Activated naive CD4-positive, alpha-beta T cell treated with anti-CD3 and anti-CD28 coated beads for 36 hours (primary cell): ENCODE data around the gene RIOK1. TPM values are rescaled to one million over a fixed set of nuclear protein-coding genes. Genes with fewer than 3 reads are reported as not detected.
"Not testable (repeated sequence)": the region's sequence is repeated elsewhere in the genome, so short reads cannot be mapped to it uniquely, and the experiment has no call there.

Experiments
- CTCF ChIA-PET: fragments of 350-600 bp; sonication (Branson Sonifier 250); formaldehyde crosslinking; loops from one replicate; lab custom pipeline; 2021; ENCODE audit warnings: antibody characterized with exemption; lab: Charles Lee
- DNase-seq: peaks from one replicate; pipeline ENCODE4 v3.0.0-alpha.2; 2020
- H3K27ac Mint-ChIP-seq: one replicate; pipeline ENCODE4 v1.8.0; 2021; ENCODE audit warnings: mild to moderate bottlenecking, mixed read lengths
- H3K27me3 Mint-ChIP-seq: one replicate; pipeline ENCODE4 v1.8.0; 2021; ENCODE audit warnings: low read depth, mixed read lengths
- H3K36me3 Mint-ChIP-seq: one replicate; pipeline ENCODE4 v1.8.0; 2021; ENCODE audit warnings: low read depth, mixed read lengths
- H3K4me1 Mint-ChIP-seq: one replicate; pipeline ENCODE4 v1.8.0; 2021; ENCODE audit warnings: low read depth, mixed read lengths
- H3K4me3 Mint-ChIP-seq: one replicate; pipeline ENCODE4 v1.8.0; 2021; ENCODE audit warnings: mild to moderate bottlenecking, moderate library complexity, mixed read lengths
- H3K9me3 Mint-ChIP-seq: one replicate; pipeline ENCODE4 v1.8.0; 2021; ENCODE audit warnings: mixed read lengths
- intact Hi-C: fragments of 100-400 bp; cut with micrococcal nuclease; formaldehyde crosslinking; loops from one replicate; pipeline ENCODE4 v1.15.1; 2023
- total RNA-seq, 2 experiments: library from RNA; stranded (reverse); gene quantifications; one replicate each; pipeline ENCODE4 v1.2.3, GENCODE V29; 2021

Gene RIOK1
- 10 to 100 TPM; 33.8 to 38.5 TPM for total RNA-seq

GRCh38 chr6:7389451-7390225, at the start of gene RIOK1, which contains the start of gene CAGE1:
RIOK1 (plus strand) TSS chr6:7389808; CDS start chr6:7390003, 195 bp downstream.
CAGE1 (minus strand) TSS chr6:7389742; CDS start chr6:7387173, 2,569 bp downstream.
- peak within 1 kb of the TSS; percentile 94 for H3K4me3 Mint-ChIP-seq
- peak; percentile 97 for DNase-seq
- H3K27ac Mint-ChIP-seq: peak within 1 kb of the TSS; percentile 97
- peaks cover 40% of the 10 kb centered on the region for H3K4me1 Mint-ChIP-seq
- intact Hi-C loops: loop anchor here (1.0 to 10.0 kb wide), 10 partner anchors 76 to 1045 kb away; partner anchors contain the start of genes BLOC1S5, EEF1E1, RREB1 and SLC35B3
- H3K27me3 Mint-ChIP-seq: no peaks in the 10 kb centered on the region
- peaks cover 25% of the 10 kb centered on the region for H3K36me3 Mint-ChIP-seq
- no peaks in the 10 kb centered on the region for H3K9me3 Mint-ChIP-seq
- CTCF ChIA-PET: interaction anchor here (0.6 to 4.0 kb wide), 5 partner anchors 18 to 226 kb away, joined by 3 to 25 read pairs (median 4); no protein-coding TSS in a partner anchor

- intact Hi-C loops: no loop called here
- CTCF ChIA-PET: no interaction called here
- Mint-ChIP-seq H3K4me3 (no peak overlapping the region), H3K4me1 (no peaks in the 10 kb centered on the region), H3K27ac (no peak overlapping the region), H3K27me3 (peaks cover 17% of the 10 kb centered on the region), H3K36me3 (no peaks in the 10 kb centered on the region), H3K9me3 (no peaks in the 10 kb centered on the region)
- no peak for DNase-seq
Measured at GRCh38 chr6:7341271-7341670, 48.3 kb upstream of the RIOK1 start.

- DNase-seq: no peak
- Mint-ChIP-seq H3K9me3 (no peaks in the 10 kb centered on the region), H3K4me3 (no peak overlapping the region), H3K27ac (no peak overlapping the region), H3K4me1 (no peaks in the 10 kb centered on the region), H3K27me3 (peaks cover 19% of the 10 kb centered on the region), H3K36me3 (no peaks in the 10 kb centered on the region)
- intact Hi-C loops: no loop called here
- CTCF ChIA-PET: no interaction called here
Measured at GRCh38 chr6:7341989-7342742, 47.4 kb upstream of the RIOK1 start.

GRCh38 chr6:7343546-7344475, 45.8 kb upstream of the RIOK1 start:
- Mint-ChIP-seq H3K27ac (no peak overlapping the region), H3K4me3 (no peak overlapping the region), H3K36me3 (no peaks in the 10 kb centered on the region), H3K9me3 (no peaks in the 10 kb centered on the region), H3K4me1 (no peaks in the 10 kb centered on the region), H3K27me3 (peaks cover 23% of the 10 kb centered on the region)
- CTCF ChIA-PET: interaction anchor here (0.7 kb wide), 1 partner anchor 54 kb away, joined by 3 read pairs; no protein-coding TSS in a partner anchor
- intact Hi-C loops: no loop called here
- DNase-seq: no peak

- H3K27ac Mint-ChIP-seq, H3K9me3 Mint-ChIP-seq, intact Hi-C loops, H3K4me1 Mint-ChIP-seq, DNase-seq, H3K4me3 Mint-ChIP-seq, H3K36me3 Mint-ChIP-seq: not testable (repeated sequence)
- CTCF ChIA-PET: interaction anchor here (0.7 kb wide), 2 partner anchors 55 to 70 kb away, joined by 3 read pairs; no protein-coding TSS in a partner anchor
- H3K27me3 Mint-ChIP-seq: peaks cover 29% of the 10 kb centered on the region
Measured at GRCh38 chr6:7344773-7345450, 44.7 kb upstream of the RIOK1 start.

- CTCF ChIA-PET, intact Hi-C loops, H3K4me3 Mint-ChIP-seq, H3K9me3 Mint-ChIP-seq, DNase-seq, H3K27ac Mint-ChIP-seq, H3K4me1 Mint-ChIP-seq, H3K36me3 Mint-ChIP-seq: not testable (repeated sequence)
- peaks cover 26% of the 10 kb centered on the region for H3K27me3 Mint-ChIP-seq
Measured at GRCh38 chr6:7347551-7347997, 42.0 kb upstream of the RIOK1 start.

- H3K4me3 Mint-ChIP-seq, H3K27ac Mint-ChIP-seq, intact Hi-C loops, H3K9me3 Mint-ChIP-seq, H3K4me1 Mint-ChIP-seq, H3K36me3 Mint-ChIP-seq, CTCF ChIA-PET, DNase-seq: not testable (repeated sequence)
- H3K27me3 Mint-ChIP-seq: peaks cover 14% of the 10 kb centered on the region
Measured at GRCh38 chr6:7350591-7350990, 39.0 kb upstream of the RIOK1 start.

- H3K36me3 Mint-ChIP-seq, CTCF ChIA-PET: not testable (repeated sequence)
- H3K27me3 Mint-ChIP-seq: peaks cover 14% of the 10 kb centered on the region
Measured at GRCh38 chr6:7351916-7352315, 37.7 kb upstream of the RIOK1 start.

GRCh38 chr6:7367408-7367807, 22.2 kb upstream of the RIOK1 start:
- Mint-ChIP-seq H3K4me3 (no peak overlapping the region), H3K4me1 (no peaks in the 10 kb centered on the region), H3K27me3 (peaks cover 2% of the 10 kb centered on the region), H3K9me3 (no peaks in the 10 kb centered on the region), H3K36me3 (no peaks in the 10 kb centered on the region), H3K27ac (no peak overlapping the region)
- intact Hi-C loops: no loop called here
- CTCF ChIA-PET: no interaction called here
- DNase-seq: no peak

More at GRCh38 chr6:7351916-7352315, 37.7 kb upstream of the RIOK1 start:
- DNase-seq, H3K9me3 Mint-ChIP-seq, H3K27ac Mint-ChIP-seq, H3K4me1 Mint-ChIP-seq, intact Hi-C loops, H3K4me3 Mint-ChIP-seq: not testable (repeated sequence)

- Mint-ChIP-seq H3K27ac (no peak overlapping the region), H3K27me3 (peaks cover 2% of the 10 kb centered on the region), H3K4me3 (no peak overlapping the region), H3K36me3 (no peaks in the 10 kb centered on the region), H3K4me1 (peaks cover 5% of the 10 kb centered on the region), H3K9me3 (no peaks in the 10 kb centered on the region)
- intact Hi-C loops: no loop called here
- CTCF ChIA-PET: interaction anchor here (1.7 kb wide), 1 partner anchor 98 kb away, joined by 7 read pairs; no protein-coding TSS in a partner anchor
- no peak for DNase-seq
Measured at GRCh38 chr6:7373739-7374138, 15.9 kb upstream of the RIOK1 start.

- H3K9me3 Mint-ChIP-seq: no peaks in the 10 kb centered on the region
- H3K4me3 Mint-ChIP-seq: no peak overlapping the region
- no peaks in the 10 kb centered on the region for H3K36me3 Mint-ChIP-seq
- H3K27ac Mint-ChIP-seq: no peak overlapping the region
- CTCF ChIA-PET: interaction anchor here (0.9 kb wide), 1 partner anchor 100 kb away, joined by 3 read pairs; no protein-coding TSS in a partner anchor
- DNase-seq: no peak
- peaks cover 2% of the 10 kb centered on the region for H3K27me3 Mint-ChIP-seq
- peaks cover 5% of the 10 kb centered on the region for H3K4me1 Mint-ChIP-seq
- intact Hi-C loops: no loop called here
Measured at GRCh38 chr6:7377961-7378360, 11.6 kb upstream of the RIOK1 start.
